Activated naive CD8-positive, alpha-beta T cell treated with anti-CD3 and anti-CD28 coated beads, Interleukin-2, amount 10 ng/mL, durations not matched to agents 7 days and 5 days (primary cell): Measurements from ENCODE around the gene SLC24A3. TPM values are rescaled to one million over a fixed set of nuclear protein-coding genes. Genes with fewer than 3 reads are reported as not detected.
"Not testable (repeated sequence)": the region's sequence is repeated elsewhere in the genome, so short reads cannot be mapped to it uniquely, and the experiment has no call there.

Experiments
- ATAC-seq: fragments of 150-1000 bp; cut with Tn5 transposase; one replicate; pipeline ENCODE4 v1.10.0; 2021; ENCODE audit warnings: low read depth, moderate library complexity
- POLR2A ChIA-PET: fragments of 350-600 bp; sonication (Branson Sonifier 250); formaldehyde crosslinking; loops from one replicate; lab custom pipeline; 2021; ENCODE audit warnings: antibody characterized with exemption; lab: Charles Lee
- DNase-seq: peaks from one replicate; pipeline ENCODE4 v3.0.0; 2021
- H3K27ac Mint-ChIP-seq: one replicate; pipeline ENCODE4 v1.8.0; 2022; ENCODE audit warnings: mild to moderate bottlenecking, mixed read lengths
- H3K27me3 Mint-ChIP-seq: one replicate; pipeline ENCODE4 v1.8.0; 2022; ENCODE audit warnings: mild to moderate bottlenecking, moderate library complexity, mixed read lengths
- H3K36me3 Mint-ChIP-seq: one replicate; pipeline ENCODE4 v1.8.0; 2021; ENCODE audit warnings: mild to moderate bottlenecking, mixed read lengths
- H3K4me1 Mint-ChIP-seq: one replicate; pipeline ENCODE4 v1.8.0; 2021; ENCODE audit warnings: mixed read lengths
- H3K4me3 Mint-ChIP-seq: one replicate; pipeline ENCODE4 v1.8.0; 2022; ENCODE audit warnings: mild to moderate bottlenecking, moderate library complexity, mixed read lengths
- H3K9me3 Mint-ChIP-seq: one replicate; pipeline ENCODE4 v1.8.0; 2021; ENCODE audit warnings: mixed read lengths
- total RNA-seq, 2 experiments: library from RNA; stranded (reverse); gene quantifications; one replicate each; pipeline ENCODE4 v1.2.3, GENCODE V29; 2021

The SLC24A3 gene
- total RNA-seq, 2 experiments from 2014 or later: not detected

DNA sequence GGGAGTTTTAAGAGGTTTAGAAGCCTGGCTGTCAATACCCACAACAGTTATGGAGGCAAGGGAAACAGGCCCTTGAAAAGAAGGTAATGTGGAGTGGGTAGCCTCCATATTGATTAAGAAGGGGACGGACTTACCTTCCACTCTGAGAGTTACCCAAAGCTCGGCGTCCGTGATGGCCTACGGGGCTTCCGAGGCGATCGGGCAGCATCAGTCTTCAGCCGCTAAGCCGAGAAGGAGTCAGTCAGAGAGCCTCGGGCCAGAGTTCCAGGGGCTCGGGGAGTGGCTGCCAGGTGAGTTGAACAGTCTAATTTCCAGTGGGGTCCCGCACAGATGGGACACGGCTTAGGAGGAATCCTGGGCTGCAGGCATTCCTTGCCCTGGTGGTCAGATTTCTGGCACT lies 541.8 kb downstream of the SLC24A3 start:
- DNase-seq, POLR2A ChIA-PET, ATAC-seq, H3K4me1 Mint-ChIP-seq, H3K36me3 Mint-ChIP-seq, H3K9me3 Mint-ChIP-seq, H3K4me3 Mint-ChIP-seq, H3K27ac Mint-ChIP-seq: not testable (repeated sequence)
- H3K27me3 Mint-ChIP-seq: peaks cover 31% of the 10 kb centered on the region

DNA sequence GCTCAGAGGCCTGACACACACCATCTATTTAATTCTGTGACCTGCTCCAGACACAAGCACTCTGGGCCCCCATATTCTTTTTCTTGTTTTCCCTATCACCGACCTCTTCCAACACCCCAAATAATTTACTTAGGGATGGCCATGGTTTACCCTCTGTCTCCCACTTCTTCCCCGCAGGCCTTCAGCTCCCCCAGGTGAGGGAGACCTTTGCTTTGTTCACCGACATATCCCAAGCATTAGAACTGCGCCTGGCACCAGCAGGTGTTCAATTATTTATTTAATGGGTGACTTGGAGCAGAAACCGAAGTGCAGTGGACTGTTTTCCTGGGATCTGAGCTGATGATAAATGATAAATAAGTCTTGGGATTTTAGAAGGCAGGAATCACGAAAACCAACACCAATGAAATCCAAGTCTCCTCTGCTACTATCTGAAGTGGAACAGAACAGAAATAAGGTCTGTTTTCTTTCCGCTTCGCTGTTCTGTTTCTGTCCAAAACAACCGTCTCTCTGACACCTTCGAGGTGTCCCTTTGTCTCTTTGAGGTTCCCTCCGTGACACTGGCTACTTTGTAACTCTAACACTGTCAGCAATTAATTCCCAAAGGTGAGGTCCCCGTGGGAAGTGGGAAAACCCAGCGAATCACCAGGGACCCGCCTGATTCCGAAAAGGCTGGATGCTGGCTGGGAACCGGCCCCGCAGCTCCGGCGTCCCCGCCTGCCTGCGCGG lies 544.5 kb downstream of the SLC24A3 start:
- no peaks in the 10 kb centered on the region for H3K36me3 Mint-ChIP-seq
- no peaks in the 10 kb centered on the region for H3K4me1 Mint-ChIP-seq
- H3K9me3 Mint-ChIP-seq: no peaks in the 10 kb centered on the region
- H3K27ac Mint-ChIP-seq: no peak overlapping the region
- no peak for DNase-seq
- POLR2A ChIA-PET: no interaction called here
- peaks cover 51% of the 10 kb centered on the region for H3K27me3 Mint-ChIP-seq
- ATAC-seq: no peak
- no peak overlapping the region for H3K4me3 Mint-ChIP-seq

DNA sequence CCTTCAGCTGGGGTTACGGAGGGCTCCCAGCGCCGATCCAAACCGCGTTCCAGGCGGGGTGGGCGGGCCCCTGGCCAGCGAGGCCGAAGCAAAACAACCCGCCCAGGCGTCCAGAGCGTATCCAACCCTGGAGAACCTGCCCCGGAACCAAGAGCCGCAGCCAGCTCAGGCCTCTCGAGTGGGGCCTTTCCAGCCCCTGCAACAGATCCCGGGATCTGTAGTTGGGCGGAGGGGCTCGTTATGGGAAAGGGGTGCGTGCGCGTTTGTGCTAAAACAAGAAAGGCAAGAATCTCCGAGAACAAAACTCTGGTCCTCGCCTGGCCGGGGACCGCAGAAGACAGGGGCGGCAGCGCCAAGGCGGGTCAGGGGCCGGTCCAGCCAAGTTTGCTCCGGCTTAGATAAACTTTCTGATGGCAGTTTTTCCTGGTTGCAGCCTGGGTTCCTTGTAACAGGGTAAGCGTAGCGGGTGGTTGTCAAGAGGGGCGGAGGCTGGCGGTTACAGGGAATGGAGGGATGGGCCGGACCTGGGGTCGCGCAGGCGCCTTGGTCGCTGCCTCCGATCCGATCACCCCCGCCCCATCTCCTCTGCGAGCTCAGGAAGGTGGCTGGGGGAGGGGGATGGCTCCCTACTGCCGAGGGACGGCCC lies 545.2 kb downstream of the SLC24A3 start:
- Mint-ChIP-seq H3K36me3 (no peaks in the 10 kb centered on the region), H3K27ac (no peak overlapping the region), H3K4me1 (no peaks in the 10 kb centered on the region), H3K4me3 (peak overlapping the region; percentile 2), H3K9me3 (no peaks in the 10 kb centered on the region), H3K27me3 (peaks cover 55% of the 10 kb centered on the region)
- POLR2A ChIA-PET: no interaction called here
- ATAC-seq (no peak), DNase-seq (no peak)

- H3K27ac Mint-ChIP-seq: no peak within 1 kb of the TSS
- no peaks in the 10 kb centered on the region for H3K4me1 Mint-ChIP-seq
- ATAC-seq (no peak), DNase-seq (no peak)
- H3K36me3 Mint-ChIP-seq: no peaks in the 10 kb centered on the region
- H3K9me3 Mint-ChIP-seq: no peaks in the 10 kb centered on the region
- POLR2A ChIA-PET: no interaction called here
- H3K4me3 Mint-ChIP-seq: peak within 1 kb of the TSS; percentile 8
- peaks cover 55% of the 10 kb centered on the region for H3K27me3 Mint-ChIP-seq
These were observed 545.7 kb downstream of the SLC24A3 start, which contains the start of gene RIN2 for GRCh38 chr20:19758133-19758500. RIN2 (plus strand) TSS chr20:19758258; CDS start chr20:19889602, 131,344 bp downstream.

- POLR2A ChIA-PET: no interaction called here
- H3K36me3 Mint-ChIP-seq: no peaks in the 10 kb centered on the region
- ATAC-seq: no peak
- no peaks in the 10 kb centered on the region for H3K4me1 Mint-ChIP-seq
- DNase-seq: no peak
- no peaks in the 10 kb centered on the region for H3K9me3 Mint-ChIP-seq
- H3K27me3 Mint-ChIP-seq: peaks cover 53% of the 10 kb centered on the region
- no peak overlapping the region for H3K27ac Mint-ChIP-seq
- H3K4me3 Mint-ChIP-seq: peak overlapping the region; percentile 8
These were observed 546.3 kb downstream of the SLC24A3 start for GRCh38 chr20:19758501-19759331.

GRCh38 chr20:19760371-19760721 lies 547.9 kb downstream of the SLC24A3 start:
- no peaks in the 10 kb centered on the region for H3K4me1 Mint-ChIP-seq
- DNase-seq: no peak
- H3K27ac Mint-ChIP-seq: no peak overlapping the region
- no peaks in the 10 kb centered on the region for H3K36me3 Mint-ChIP-seq
- peaks cover 51% of the 10 kb centered on the region for H3K27me3 Mint-ChIP-seq
- no peak for ATAC-seq
- no peaks in the 10 kb centered on the region for H3K9me3 Mint-ChIP-seq
- no peak overlapping the region for H3K4me3 Mint-ChIP-seq
- POLR2A ChIA-PET: no interaction called here

- Mint-ChIP-seq H3K36me3 (no peaks in the 10 kb centered on the region), H3K4me3 (no peak overlapping the region), H3K4me1 (no peaks in the 10 kb centered on the region), H3K27ac (no peak overlapping the region), H3K27me3 (peaks cover 47% of the 10 kb centered on the region), H3K9me3 (no peaks in the 10 kb centered on the region)
- ATAC-seq (no peak), DNase-seq (no peak)
- POLR2A ChIA-PET: no interaction called here
These were observed 548.9 kb downstream of the SLC24A3 start for GRCh38 chr20:19761326-19761725.

GRCh38 chr20:19761841-19762240 lies 549.4 kb downstream of the SLC24A3 start:
- POLR2A ChIA-PET: no interaction called here
- ATAC-seq (no peak), DNase-seq (no peak)
- Mint-ChIP-seq H3K36me3 (no peaks in the 10 kb centered on the region), H3K27ac (no peak overlapping the region), H3K9me3 (no peaks in the 10 kb centered on the region), H3K27me3 (peaks cover 42% of the 10 kb centered on the region), H3K4me3 (no peak overlapping the region), H3K4me1 (no peaks in the 10 kb centered on the region)

DNA sequence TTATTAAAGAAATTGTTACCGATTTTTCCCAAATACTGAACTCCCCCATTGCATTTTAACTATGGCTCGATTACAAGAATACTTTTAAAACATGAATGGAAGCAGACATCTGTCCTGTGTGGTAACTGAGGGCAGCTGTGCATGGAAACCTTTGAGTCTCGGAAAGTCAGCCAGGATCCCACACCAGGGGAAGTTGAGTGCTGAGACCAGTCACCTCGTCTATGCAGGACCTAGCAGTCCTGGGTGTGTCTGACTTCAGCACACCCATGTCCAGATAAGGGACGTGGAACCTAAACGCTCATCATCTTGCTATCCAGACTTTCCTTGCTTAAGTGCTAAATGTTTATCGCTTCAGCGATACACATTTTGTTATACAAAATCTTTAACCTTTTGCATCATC lies 551.8 kb downstream of the SLC24A3 start:
- Mint-ChIP-seq H3K4me1 (no peaks in the 10 kb centered on the region), H3K36me3 (no peaks in the 10 kb centered on the region), H3K27me3 (peaks cover 25% of the 10 kb centered on the region), H3K4me3 (no peak overlapping the region), H3K9me3 (no peaks in the 10 kb centered on the region), H3K27ac (no peak overlapping the region)
- POLR2A ChIA-PET: no interaction called here
- DNase-seq (no peak), ATAC-seq (no peak)

DNA sequence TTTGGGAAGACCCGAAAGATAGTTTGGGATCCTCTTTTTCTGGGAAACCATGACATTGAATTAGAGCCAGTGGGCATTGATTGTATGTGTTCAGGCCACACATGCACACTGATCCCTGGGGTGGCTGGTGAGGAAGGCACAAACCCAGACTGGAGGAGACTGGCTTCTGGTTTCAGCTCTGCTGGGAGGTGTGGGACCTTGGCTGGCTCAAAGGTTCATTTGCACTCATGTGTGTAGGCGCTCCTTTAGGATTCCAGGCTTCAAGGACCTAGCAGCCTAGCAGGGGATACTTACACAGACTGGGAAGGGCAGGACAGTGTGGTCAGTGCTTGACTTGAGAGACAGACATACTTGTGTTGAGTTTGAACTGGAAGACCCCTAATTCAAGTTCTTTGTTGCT lies 552.8 kb downstream of the SLC24A3 start:
- no peak overlapping the region for H3K4me3 Mint-ChIP-seq
- peaks cover 15% of the 10 kb centered on the region for H3K27me3 Mint-ChIP-seq
- no peaks in the 10 kb centered on the region for H3K4me1 Mint-ChIP-seq
- no peak for ATAC-seq
- H3K9me3 Mint-ChIP-seq: no peaks in the 10 kb centered on the region
- no peak for DNase-seq
- POLR2A ChIA-PET: no interaction called here
- H3K36me3 Mint-ChIP-seq: no peaks in the 10 kb centered on the region
- no peak overlapping the region for H3K27ac Mint-ChIP-seq

GRCh38 chr20:19765913-19766312 lies 553.5 kb downstream of the SLC24A3 start:
- H3K27me3 Mint-ChIP-seq: peaks cover 9% of the 10 kb centered on the region
- H3K4me3 Mint-ChIP-seq: no peak overlapping the region
- POLR2A ChIA-PET: no interaction called here
- H3K9me3 Mint-ChIP-seq: no peaks in the 10 kb centered on the region
- H3K36me3 Mint-ChIP-seq: no peaks in the 10 kb centered on the region
- no peaks in the 10 kb centered on the region for H3K4me1 Mint-ChIP-seq
- no peak overlapping the region for H3K27ac Mint-ChIP-seq
- DNase-seq: no peak
- ATAC-seq: no peak

DNA sequence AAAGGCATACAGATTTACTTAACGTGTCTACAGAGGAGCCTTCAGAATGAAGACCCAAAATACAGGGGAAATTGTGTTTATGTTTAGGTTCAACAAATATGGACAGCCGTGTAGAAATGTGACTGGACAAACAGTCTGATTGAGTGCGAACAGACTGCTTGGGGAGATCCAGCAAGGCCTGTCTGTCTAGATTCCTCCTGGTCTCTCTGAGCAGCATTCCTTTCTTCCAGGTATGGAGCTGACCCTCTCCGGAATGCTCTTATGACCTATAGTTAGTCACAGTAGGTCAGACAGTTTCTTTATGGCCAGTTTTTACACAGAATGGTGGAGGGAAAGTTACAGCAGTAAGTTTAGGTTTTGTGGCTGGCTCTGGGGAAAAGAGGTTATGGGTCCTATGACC lies 554.6 kb downstream of the SLC24A3 start:
- H3K4me3 Mint-ChIP-seq: no peak overlapping the region
- no peak overlapping the region for H3K27ac Mint-ChIP-seq
- POLR2A ChIA-PET: no interaction called here
- no peaks in the 10 kb centered on the region for H3K4me1 Mint-ChIP-seq
- H3K9me3 Mint-ChIP-seq: no peaks in the 10 kb centered on the region
- DNase-seq (no peak), ATAC-seq (no peak)
- H3K27me3 Mint-ChIP-seq: peaks cover 4% of the 10 kb centered on the region
- H3K36me3 Mint-ChIP-seq: no peaks in the 10 kb centered on the region

GRCh38 chr20:19768325-19768842 lies 555.9 kb downstream of the SLC24A3 start:
- DNase-seq (no peak), ATAC-seq (no peak)
- H3K36me3 Mint-ChIP-seq: no peaks in the 10 kb centered on the region
- no peak overlapping the region for H3K27ac Mint-ChIP-seq
- H3K4me1 Mint-ChIP-seq: no peaks in the 10 kb centered on the region
- H3K9me3 Mint-ChIP-seq: no peaks in the 10 kb centered on the region
- peaks cover 2% of the 10 kb centered on the region for H3K27me3 Mint-ChIP-seq
- POLR2A ChIA-PET: no interaction called here
- no peak overlapping the region for H3K4me3 Mint-ChIP-seq
